NCI-H82 treated with DMSO at 0.1 percent for 48 hours (cell line): ENCODE measurements around the gene TRIOBP.
A peak's percentile ranks its signal among the peaks of the same experiment; 100 is the strongest.
"Not testable (repeated sequence)": the region's sequence is repeated elsewhere in the genome, so short reads cannot be mapped to it uniquely, and the experiment has no call there.

Experiments used
- DNase-seq: peaks from one replicate; lab custom pipeline; 2025; ENCODE audit not compliant: unreplicated experiment; lab: John Stamatoyannopoulos, UW

Gene TRIOBP

GRCh38 chr22:37775785-37776638, 79.2 kb downstream of the TRIOBP start:
- DNase-seq = no peak

- no peak for DNase-seq
Observed at GRCh38 chr22:37776639-37777005, 79.8 kb downstream of the TRIOBP start.

- no peak for DNase-seq
Observed at GRCh38 chr22:37777122-37777687, 80.4 kb downstream of the TRIOBP start.

GRCh38 chr22:37778370-37779009, 81.6 kb downstream of the TRIOBP start:
- DNase-seq = no peak

GRCh38 chr22:37781434-37782059, 84.7 kb downstream of the TRIOBP start:
- DNase-seq = no peak

GRCh38 chr22:37782340-37783168, 85.7 kb downstream of the TRIOBP start:
- no peak for DNase-seq

GRCh38 chr22:37784829-37785495, 88.1 kb downstream of the TRIOBP start:
- DNase-seq = no peak

GRCh38 chr22:37790234-37790633, 93.4 kb downstream of the TRIOBP start:
- no peak for DNase-seq

GRCh38 chr22:37792494-37792893, 95.6 kb downstream of the TRIOBP start:
- no peak for DNase-seq

GRCh38 chr22:37794376-37794775, 97.5 kb downstream of the TRIOBP start:
- no peak for DNase-seq

- DNase-seq = no peak
Observed at GRCh38 chr22:37796079-37796478, 99.2 kb downstream of the TRIOBP start.

- DNase-seq = not testable (repeated sequence)
Observed at GRCh38 chr22:37797259-37797658, 100.4 kb downstream of the TRIOBP start.

- DNase-seq = no peak
Observed at GRCh38 chr22:37797874-37798500, 101.1 kb downstream of the TRIOBP start.

GRCh38 chr22:37799979-37800378, 103.1 kb downstream of the TRIOBP start:
- not testable (repeated sequence) for DNase-seq

- DNase-seq = peak; percentile 47
Observed at GRCh38 chr22:37801946-37802309, 105.1 kb downstream of the TRIOBP start.

GRCh38 chr22:37802310-37803194, 105.7 kb downstream of the TRIOBP start:
- peak; percentile 45 for DNase-seq

GRCh38 chr22:37803195-37803638, 106.4 kb downstream of the TRIOBP start:
- peak; percentile 10 for DNase-seq

- no peak for DNase-seq
Observed at GRCh38 chr22:37803639-37804351, 106.9 kb downstream of the TRIOBP start.
